ENCODE results near the gene SRPK1. TPM values are rescaled to one million over a fixed set of nuclear protein-coding genes. Genes with fewer than 3 reads are reported as not detected.

Gene SRPK1
- total RNA-seq, 2 donors from 2014 or later, result 13.8 to 51.6 TPM

DNA sequence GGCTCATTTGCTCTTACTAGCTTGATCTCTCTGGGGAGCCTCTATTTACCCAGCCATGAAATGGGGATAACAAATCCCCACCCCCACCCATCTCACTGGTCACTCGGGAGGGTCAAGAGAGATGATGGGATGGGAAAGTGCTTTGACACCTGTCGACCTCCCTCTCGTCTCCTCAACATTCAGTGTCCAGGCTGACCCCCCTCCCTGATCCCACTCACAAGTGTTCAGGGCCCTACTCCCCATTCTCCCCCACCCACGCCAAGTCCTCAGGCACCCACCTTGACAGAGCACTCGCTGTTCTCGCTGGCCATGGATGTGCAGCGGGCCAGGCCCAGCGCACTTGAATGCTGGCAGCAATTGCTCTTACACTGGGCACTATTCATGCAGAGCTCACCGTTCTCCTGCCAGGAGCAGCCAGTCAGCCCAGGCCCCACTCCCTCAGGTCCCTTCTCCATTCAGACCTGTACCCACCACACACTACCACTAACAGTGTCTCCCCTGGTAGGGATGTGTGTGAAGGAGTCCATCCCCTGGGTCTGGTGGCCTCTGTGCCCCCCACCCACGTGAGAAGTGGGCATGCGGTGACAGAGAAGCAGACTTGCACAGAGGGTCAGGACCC is 125.3 kb downstream of the SRPK1 start:
- DNase-seq (ENCODE audit: low spot score), result no peak
- TF ChIP-seq, protein P1, sequence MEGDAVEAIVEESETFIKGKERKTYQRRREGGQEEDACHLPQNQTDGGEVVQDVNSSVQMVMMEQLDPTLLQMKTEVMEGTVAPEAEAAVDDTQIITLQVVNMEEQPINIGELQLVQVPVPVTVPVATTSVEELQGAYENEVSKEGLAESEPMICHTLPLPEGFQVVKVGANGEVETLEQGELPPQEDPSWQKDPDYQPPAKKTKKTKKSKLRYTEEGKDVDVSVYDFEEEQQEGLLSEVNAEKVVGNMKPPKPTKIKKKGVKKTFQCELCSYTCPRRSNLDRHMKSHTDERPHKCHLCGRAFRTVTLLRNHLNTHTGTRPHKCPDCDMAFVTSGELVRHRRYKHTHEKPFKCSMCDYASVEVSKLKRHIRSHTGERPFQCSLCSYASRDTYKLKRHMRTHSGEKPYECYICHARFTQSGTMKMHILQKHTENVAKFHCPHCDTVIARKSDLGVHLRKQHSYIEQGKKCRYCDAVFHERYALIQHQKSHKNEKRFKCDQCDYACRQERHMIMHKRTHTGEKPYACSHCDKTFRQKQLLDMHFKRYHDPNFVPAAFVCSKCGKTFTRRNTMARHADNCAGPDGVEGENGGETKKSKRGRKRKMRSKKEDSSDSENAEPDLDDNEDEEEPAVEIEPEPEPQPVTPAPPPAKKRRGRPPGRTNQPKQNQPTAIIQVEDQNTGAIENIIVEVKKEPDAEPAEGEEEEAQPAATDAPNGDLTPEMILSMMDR (IDR thresholded peaks at IDR 0.05), result no peak
- Histone ChIP-seq H3K9me3 (no peaks in the 10 kb centered on the region), H3K4me3 (no peak overlapping the region), H3K36me3 (no peaks in the 10 kb centered on the region), H3K4me1 (ENCODE audit: control insufficient read depth in 1 of 2, low read depth in 2 of 2) (no peaks in the 10 kb centered on the region), H3K27me3 (replicated peaks; ENCODE audit: insufficient read depth) (no peaks in the 10 kb centered on the region), H3K27ac (no peak overlapping the region)
- ATAC-seq (ENCODE audit: insufficient number of reproducible peaks, low FRiP score, low read depth), result no peak

DNA sequence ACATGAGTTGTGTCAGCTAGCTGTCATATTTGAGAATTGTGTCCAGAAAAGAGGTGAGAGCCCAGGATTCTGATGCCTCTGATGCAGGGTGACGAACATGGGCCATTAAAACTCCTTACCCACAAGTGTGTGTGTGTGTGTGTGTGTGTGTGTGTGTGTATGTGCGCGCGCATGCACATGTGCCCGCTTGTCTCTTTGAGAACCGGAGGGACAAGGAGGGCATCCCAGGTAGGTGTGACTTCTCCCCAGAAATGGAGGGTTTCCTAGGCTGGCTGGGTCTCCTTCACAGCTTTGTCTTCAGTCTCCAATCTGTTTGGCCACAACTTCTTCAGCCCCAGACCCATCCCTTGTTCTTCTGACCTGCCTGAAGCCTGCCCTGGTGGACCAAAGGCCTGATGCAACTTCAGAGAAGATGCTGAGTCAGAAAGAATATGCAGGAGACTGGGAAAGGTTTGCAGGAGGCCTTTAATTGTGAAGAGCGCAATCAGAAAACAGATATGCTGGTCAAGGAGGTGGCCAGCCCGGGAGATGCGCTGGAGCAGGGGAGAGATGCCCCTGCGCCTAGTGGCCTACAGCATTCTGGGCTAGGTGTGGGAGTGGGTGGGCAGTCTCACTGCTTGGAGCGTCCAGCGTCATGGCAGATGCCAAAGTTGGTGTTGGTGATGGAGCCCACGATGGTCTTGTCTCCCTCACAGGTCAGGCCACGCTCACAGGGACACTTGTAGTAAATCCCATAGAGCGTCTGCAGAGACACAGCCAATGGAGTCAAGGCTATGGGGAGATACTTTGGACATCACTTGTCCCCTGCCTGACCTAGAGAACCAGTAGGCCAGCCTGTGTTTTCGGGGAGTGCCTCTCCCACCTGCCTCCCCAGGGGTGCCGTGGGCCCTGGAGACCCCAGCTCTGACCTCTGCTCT is 126.1 kb downstream of the SRPK1 start:
- DNase-seq (ENCODE audit: low spot score) (no peak), ATAC-seq (ENCODE audit: insufficient number of reproducible peaks, low FRiP score, low read depth) (no peak)
- H3K27me3 ChIP-seq (replicated peaks; ENCODE audit: insufficient read depth), result no peaks in the 10 kb centered on the region
- no peaks in the 10 kb centered on the region for H3K36me3 ChIP-seq
- TF ChIP-seq, protein P1 (IDR thresholded peaks at IDR 0.05), result no peak
- H3K4me3 ChIP-seq, result no peak overlapping the region
- no peaks in the 10 kb centered on the region for H3K9me3 ChIP-seq
- no peak overlapping the region for H3K27ac ChIP-seq
- no peaks in the 10 kb centered on the region for H3K4me1 ChIP-seq (ENCODE audit: control insufficient read depth in 1 of 2, low read depth in 2 of 2)

DNA sequence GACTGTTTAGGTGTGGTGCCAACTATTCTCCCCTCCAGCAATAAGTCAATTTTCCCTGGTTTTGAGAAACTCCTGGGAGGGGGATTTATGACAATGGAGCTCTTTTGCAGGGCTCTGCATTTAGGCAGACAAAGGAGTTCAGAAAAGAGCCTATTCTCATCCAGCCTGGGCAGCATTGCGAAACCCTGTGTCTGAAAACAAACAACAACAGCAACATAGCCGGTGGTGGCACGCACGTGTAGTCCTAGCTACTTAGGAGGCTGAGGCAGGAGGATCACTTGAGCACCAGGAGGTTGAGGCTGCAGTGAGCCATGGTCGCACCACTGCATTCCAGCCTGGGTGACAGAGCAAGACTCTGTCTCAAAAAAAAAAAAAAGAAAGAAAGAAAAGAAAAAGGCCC is 130.2 kb downstream of the SRPK1 start:
- no peaks in the 10 kb centered on the region for H3K4me1 ChIP-seq (ENCODE audit: control insufficient read depth in 1 of 2, low read depth in 2 of 2)
- no peaks in the 10 kb centered on the region for H3K9me3 ChIP-seq
- H3K4me3 ChIP-seq, result no peak overlapping the region
- ATAC-seq (ENCODE audit: insufficient number of reproducible peaks, low FRiP score, low read depth) (no peak), DNase-seq (ENCODE audit: low spot score) (no peak)
- no peaks in the 10 kb centered on the region for H3K36me3 ChIP-seq
- no peaks in the 10 kb centered on the region for H3K27me3 ChIP-seq (replicated peaks; ENCODE audit: insufficient read depth)
- no peak overlapping the region for H3K27ac ChIP-seq
- TF ChIP-seq, protein P1 (IDR thresholded peaks at IDR 0.05), result no peak

DNA sequence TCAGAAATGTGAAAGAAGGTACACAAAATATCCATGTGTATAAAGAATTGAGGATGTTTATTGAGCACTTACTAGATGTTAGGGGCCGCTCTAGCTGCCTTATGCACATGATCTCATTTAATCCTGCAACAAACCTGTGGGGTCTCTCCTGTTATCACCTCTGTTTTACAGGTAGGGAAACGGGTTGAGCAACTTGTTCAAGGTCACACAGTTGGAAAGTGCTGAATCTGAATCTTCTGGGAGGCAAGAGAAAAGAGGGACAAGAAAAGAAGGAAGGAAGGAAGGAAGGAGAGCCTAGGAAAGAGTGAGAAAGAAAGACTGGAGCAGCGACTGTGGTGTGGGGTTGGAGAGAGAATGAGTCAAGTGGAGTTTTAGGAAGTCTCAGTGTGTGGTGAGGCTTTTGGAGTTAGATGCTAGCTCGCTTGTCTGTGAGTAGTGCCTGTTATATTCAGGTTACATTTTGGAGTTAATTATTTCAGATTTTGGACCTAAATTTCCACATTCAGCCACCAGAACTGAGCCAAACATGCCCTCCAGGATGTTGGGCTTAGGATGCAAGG is 132.4 kb downstream of the SRPK1 start:
- Histone ChIP-seq H3K36me3 (no peaks in the 10 kb centered on the region), H3K27ac (no peak overlapping the region), H3K27me3 (replicated peaks; ENCODE audit: insufficient read depth) (no peaks in the 10 kb centered on the region), H3K4me3 (no peak overlapping the region), H3K4me1 (ENCODE audit: control insufficient read depth in 1 of 2, low read depth in 2 of 2) (no peaks in the 10 kb centered on the region), H3K9me3 (no peaks in the 10 kb centered on the region)
- ATAC-seq (ENCODE audit: insufficient number of reproducible peaks, low FRiP score, low read depth), result no peak
- TF ChIP-seq, protein P1 (IDR thresholded peaks at IDR 0.05), result no peak
- DNase-seq (ENCODE audit: low spot score), result no peak

All from thoracic aorta (tissue), 2 donors.